ENCODE data around the gene TRPV5. TPM values are rescaled to one million over a fixed set of nuclear protein-coding genes. Genes with fewer than 3 reads are reported as not detected.
"Not testable (repeated sequence)": the region's sequence is repeated elsewhere in the genome, so short reads cannot be mapped to it uniquely, and the experiment has no call there.

Gene TRPV5
- total RNA-seq, result not detected
- not detected for polyA plus RNA-seq
- long read RNA-seq, donor 1, result 0 reads
- long read RNA-seq, donor 2, result 0 reads
- long read RNA-seq, donor 3, result 0 reads
- long read RNA-seq, donor 4, result 0 reads
- long read RNA-seq, donor 5, result 0 reads
- long read RNA-seq, donor 6, result 0 reads
- long read RNA-seq, donor 7, result 0 reads
- long read RNA-seq, donor 8, result 0 reads
- long read RNA-seq, donor 9, result 0 reads
- long read RNA-seq, donor 10, result 0 reads

DNA sequence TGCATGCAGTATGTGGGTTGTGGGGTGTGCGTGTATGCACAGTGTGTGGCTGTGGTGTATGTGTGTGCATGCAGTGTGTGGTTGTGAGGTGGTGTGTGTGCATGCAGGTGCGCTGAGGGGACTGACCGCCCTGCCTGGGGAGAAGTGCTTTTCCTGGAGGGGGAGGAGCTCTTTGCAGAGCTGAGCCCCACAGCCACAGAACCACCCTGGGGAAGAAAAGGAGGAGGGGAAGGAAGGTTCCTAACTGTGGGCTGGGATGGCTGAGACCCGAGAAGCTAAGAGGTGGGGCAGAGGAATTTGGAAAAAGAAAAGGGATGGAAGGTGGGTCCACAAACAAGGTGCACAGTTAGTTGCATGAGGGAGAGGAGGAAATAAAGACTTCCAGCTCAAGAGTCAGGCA lies at the start of gene TRPV5:
Gene TRPV5 (minus strand): TSS at position 123 of the 400 bp plus-strand sequence. CDS start 287 bp downstream, outside the sequence.
- no peak within 1 kb of the TSS for H3K27ac ChIP-seq
- DNase-seq, result no peak
- H3K36me3 ChIP-seq, result no peaks in the 10 kb centered on the region
- H3K27me3 ChIP-seq, result no peaks in the 10 kb centered on the region
- intact Hi-C loops (cut with DNase I; ENCODE audit: low total_unique reads), result no loop called here
- TF ChIP-seq POLR2AphosphoS5 (IDR thresholded peaks at IDR 0.05) (no peak), POLR2A (IDR thresholded peaks at IDR 0.05) (no peak), EP300 (IDR thresholded peaks at IDR 0.05) (no peak)
- TF ChIP-seq, protein P1, sequence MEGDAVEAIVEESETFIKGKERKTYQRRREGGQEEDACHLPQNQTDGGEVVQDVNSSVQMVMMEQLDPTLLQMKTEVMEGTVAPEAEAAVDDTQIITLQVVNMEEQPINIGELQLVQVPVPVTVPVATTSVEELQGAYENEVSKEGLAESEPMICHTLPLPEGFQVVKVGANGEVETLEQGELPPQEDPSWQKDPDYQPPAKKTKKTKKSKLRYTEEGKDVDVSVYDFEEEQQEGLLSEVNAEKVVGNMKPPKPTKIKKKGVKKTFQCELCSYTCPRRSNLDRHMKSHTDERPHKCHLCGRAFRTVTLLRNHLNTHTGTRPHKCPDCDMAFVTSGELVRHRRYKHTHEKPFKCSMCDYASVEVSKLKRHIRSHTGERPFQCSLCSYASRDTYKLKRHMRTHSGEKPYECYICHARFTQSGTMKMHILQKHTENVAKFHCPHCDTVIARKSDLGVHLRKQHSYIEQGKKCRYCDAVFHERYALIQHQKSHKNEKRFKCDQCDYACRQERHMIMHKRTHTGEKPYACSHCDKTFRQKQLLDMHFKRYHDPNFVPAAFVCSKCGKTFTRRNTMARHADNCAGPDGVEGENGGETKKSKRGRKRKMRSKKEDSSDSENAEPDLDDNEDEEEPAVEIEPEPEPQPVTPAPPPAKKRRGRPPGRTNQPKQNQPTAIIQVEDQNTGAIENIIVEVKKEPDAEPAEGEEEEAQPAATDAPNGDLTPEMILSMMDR (IDR thresholded peaks at IDR 0.05), result no peak
- no peaks in the 10 kb centered on the region for H3K4me1 ChIP-seq
- 69 to 89% (median 77%) methylated on average over 4 of the region's 4 CpGs for WGBS, 5 donors
- no peaks in the 10 kb centered on the region for H3K9me3 ChIP-seq
- H3K4me3 ChIP-seq, result no peak within 1 kb of the TSS

DNA sequence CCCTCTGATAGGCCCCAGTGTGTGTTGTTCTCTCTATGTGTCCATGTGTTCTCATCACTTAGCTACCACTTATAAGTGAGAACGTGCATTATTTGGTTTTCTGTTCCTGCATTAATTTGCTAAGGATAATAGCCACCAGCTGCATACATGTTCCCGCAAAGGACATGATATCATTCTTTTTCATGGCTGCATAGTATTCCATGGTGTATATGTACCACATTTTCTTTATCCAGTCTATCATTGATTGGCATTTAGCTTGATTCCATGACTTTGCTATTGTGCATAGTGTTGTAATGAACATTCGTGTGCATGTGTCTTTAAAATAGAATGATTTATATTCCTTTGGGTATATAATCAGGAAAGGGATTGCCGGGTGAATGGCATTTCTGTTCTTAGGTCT lies 44.9 kb upstream of the TRPV5 start:
- H3K9me3 ChIP-seq, result peaks cover 0 to 12% (median 5%) of the 10 kb centered on the region in 4 donors
- H3K27me3 ChIP-seq; DNase-seq; H3K4me3 ChIP-seq; intact Hi-C loops (cut with DNase I; ENCODE audit: low total_unique reads); H3K27ac ChIP-seq; H3K4me1 ChIP-seq; H3K36me3 ChIP-seq: not testable (repeated sequence)
- 83 to 92% (median 86%) methylated on average over 4 of the region's 4 CpGs for WGBS, 5 donors

DNA sequence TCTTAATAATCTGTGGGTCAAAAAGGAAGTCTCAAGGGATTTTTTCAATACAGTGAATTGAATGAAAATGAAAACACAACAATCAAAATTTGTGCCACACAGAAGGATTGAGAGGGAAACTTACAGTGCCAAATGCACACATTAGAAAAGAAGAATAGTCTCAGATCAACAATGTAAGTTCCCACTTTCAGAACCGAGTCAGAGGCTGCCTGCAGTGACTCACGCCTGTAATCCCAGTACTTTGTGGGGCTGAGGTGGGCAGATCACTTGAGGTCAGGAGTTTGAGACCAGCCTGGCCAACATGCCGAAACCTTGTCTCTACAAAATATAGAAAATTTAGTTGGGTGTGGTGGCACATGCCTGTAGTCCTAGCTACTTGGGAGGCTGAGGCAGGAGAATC lies 41.1 kb upstream of the TRPV5 start:
- 65 to 78% (median 68%) methylated on average over 3 of the region's 3 CpGs for WGBS, 5 donors
- no peak overlapping the region for H3K4me3 ChIP-seq

DNA sequence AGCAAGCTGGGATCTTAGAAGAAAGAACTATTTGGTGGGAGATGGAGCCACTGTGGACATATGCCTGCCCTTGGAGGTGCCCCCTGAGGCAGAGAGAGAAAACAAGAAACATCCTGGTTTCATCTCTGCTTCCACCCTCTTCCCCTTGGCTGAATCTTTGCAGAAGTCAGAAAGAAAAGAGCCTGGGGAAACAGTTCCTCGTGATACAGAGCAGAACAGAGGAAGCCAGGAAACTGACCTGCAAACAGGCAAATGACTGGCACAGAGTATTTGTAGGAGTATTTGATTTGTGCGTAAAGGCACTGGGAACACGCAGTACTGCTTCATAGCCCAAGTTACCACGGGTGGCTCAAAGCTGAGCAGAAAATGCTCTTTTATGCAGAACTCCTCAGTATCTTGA lies 35.6 kb upstream of the TRPV5 start:
- no peak overlapping the region for H3K27ac ChIP-seq
- intact Hi-C loops (cut with DNase I; ENCODE audit: low total_unique reads), result no loop called here
- no peak overlapping the region for H3K4me3 ChIP-seq
- H3K27me3 ChIP-seq, result peaks cover 0 to 5% (median 0%) of the 10 kb centered on the region in 3 donors
- DNase-seq, result no peak
- no peaks in the 10 kb centered on the region for H3K4me1 ChIP-seq
- 17 to 35% (median 25%) methylated on average over 4 of the region's 4 CpGs for WGBS, 5 donors
- TF ChIP-seq, protein P1 (IDR thresholded peaks at IDR 0.05), result no peak
- TF ChIP-seq POLR2AphosphoS5 (IDR thresholded peaks at IDR 0.05) (no peak), POLR2A (IDR thresholded peaks at IDR 0.05) (no peak), EP300 (IDR thresholded peaks at IDR 0.05) (no peak)
- no peaks in the 10 kb centered on the region for H3K9me3 ChIP-seq
- H3K36me3 ChIP-seq, result no peaks in the 10 kb centered on the region

More for the DNA sequence above, 41.1 kb upstream of the TRPV5 start:
- Histone ChIP-seq H3K27ac (no peak overlapping the region), H3K27me3 (no peaks in the 10 kb centered on the region), H3K4me1 (no peaks in the 10 kb centered on the region), H3K9me3 (peaks cover 0 to 6% (median 5%) of the 10 kb centered on the region in 4 donors), H3K36me3 (no peaks in the 10 kb centered on the region)
- no peak for DNase-seq
- intact Hi-C loops (cut with DNase I; ENCODE audit: low total_unique reads), result no loop called here
- TF ChIP-seq, protein P1 (IDR thresholded peaks at IDR 0.05), result no peak
- TF ChIP-seq POLR2A (IDR thresholded peaks at IDR 0.05) (no peak), EP300 (IDR thresholded peaks at IDR 0.05) (no peak), POLR2AphosphoS5 (IDR thresholded peaks at IDR 0.05) (no peak)

DNA sequence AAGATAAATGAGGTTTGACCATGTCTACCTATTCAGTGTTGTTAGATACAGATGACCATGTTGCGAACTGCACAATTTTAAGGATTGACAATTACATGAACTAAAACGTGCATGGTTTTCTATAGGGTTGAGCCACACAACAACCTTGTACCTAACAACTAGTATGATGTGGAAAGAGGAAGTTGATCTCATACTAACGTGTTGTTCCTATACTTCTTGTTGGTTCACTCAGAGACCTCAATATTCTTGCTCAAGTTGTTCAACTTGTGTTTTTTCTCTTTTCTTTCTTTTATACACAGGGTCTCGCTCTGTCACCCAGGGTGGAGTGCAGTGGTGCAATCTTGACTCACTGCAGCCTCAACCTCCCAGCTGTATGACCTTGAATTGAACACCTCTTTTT lies 34.7 kb upstream of the TRPV5 start:
- Histone ChIP-seq H3K36me3 (no peaks in the 10 kb centered on the region), H3K27me3 (peaks cover 0 to 10% (median 0%) of the 10 kb centered on the region in 3 donors), H3K4me1 (no peaks in the 10 kb centered on the region), H3K4me3 (no peak overlapping the region), H3K9me3 (no peaks in the 10 kb centered on the region), H3K27ac (no peak overlapping the region)
- no peak for DNase-seq
- intact Hi-C loops (cut with DNase I; ENCODE audit: low total_unique reads), result no loop called here
- WGBS, 5 donors, result 76 to 85% (median 81%) methylated on average over 4 of the region's 4 CpGs
- TF ChIP-seq POLR2AphosphoS5 (IDR thresholded peaks at IDR 0.05) (no peak), EP300 (IDR thresholded peaks at IDR 0.05) (no peak), POLR2A (IDR thresholded peaks at IDR 0.05) (no peak)
- TF ChIP-seq, protein P1 (IDR thresholded peaks at IDR 0.05), result no peak
